ENCODE results near the gene GDF11.
A peak's percentile ranks its signal among the peaks of the same experiment; 100 is the strongest.

Gene GDF11

GRCh38 chr12:55715169-55715764, 27.7 kb upstream of the GDF11 start:
- DNase-seq (ENCODE audit: low spot score) = no peak
- in situ Hi-C loops (cut with MboI; ENCODE audit: low sequenced_read_pairs, unreplicated experiment) = no loop called here
- no peak for TF ChIP-seq CTCF (IDR thresholded peaks at IDR 0.05; ENCODE audit: borderline replicate concordance, control extremely low read depth, extremely low read depth, insufficient read depth, missing control alignments)

DNA sequence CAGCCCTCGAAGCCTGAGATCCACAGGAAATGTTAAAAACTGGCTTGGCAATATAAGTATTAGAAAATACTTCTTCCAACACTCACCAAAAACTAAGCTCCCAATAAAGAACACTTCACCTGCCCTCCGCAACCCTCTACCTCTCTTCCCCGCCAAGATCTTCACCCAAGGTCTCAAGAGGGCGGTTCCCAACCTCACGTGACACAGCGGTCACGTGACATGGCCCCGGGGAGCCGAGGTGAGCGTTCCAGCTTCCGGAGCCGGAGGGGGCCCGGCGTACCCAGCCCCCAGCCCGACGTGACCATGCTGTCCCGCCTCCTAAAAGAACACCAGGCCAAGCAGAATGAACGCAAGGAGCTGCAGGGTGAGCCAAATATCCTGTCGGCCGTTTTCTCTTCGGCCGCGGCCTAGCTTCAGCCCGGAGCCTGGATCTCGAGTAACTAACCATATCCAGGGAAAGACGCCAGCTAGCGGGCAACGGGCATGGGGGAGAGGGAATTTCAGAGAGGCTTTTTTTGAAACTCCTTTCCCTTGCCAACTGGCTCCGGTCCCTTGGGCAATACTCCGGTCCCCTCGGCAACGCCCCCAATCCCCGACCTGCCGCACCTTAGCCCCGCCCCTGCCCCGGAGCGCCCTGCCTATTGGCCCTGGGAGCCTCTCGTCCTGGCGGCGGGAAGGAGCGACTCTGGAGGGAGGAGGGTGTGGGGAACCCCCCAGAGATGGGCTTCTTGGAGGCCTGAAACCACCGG, 26.9 kb upstream of the GDF11 start, which contains the start of gene BLOC1S1:
BLOC1S1 (plus strand) TSS at position 214 of the 749 bp plus-strand sequence; CDS start at position 220, 6 bp downstream.
- in situ Hi-C loops (cut with MboI; ENCODE audit: low sequenced_read_pairs, unreplicated experiment) = no loop called here
- peak; percentile 96 for DNase-seq (ENCODE audit: low spot score)
- TF ChIP-seq CTCF (IDR thresholded peaks at IDR 0.05; ENCODE audit: borderline replicate concordance, control extremely low read depth, extremely low read depth, insufficient read depth, missing control alignments) = no peak

GRCh38 chr12:55716582-55716957, 26.4 kb upstream of the GDF11 start:
- no peak for DNase-seq (ENCODE audit: low spot score)
- in situ Hi-C loops (cut with MboI; ENCODE audit: low sequenced_read_pairs, unreplicated experiment) = no loop called here
- no peak for TF ChIP-seq CTCF (IDR thresholded peaks at IDR 0.05; ENCODE audit: borderline replicate concordance, control extremely low read depth, extremely low read depth, insufficient read depth, missing control alignments)

- DNase-seq (ENCODE audit: low spot score) = no peak
These were observed 25.6 kb upstream of the GDF11 start for GRCh38 chr12:55717011-55718007.

GRCh38 chr12:55718015-55718414, 24.9 kb upstream of the GDF11 start:
- in situ Hi-C loops (cut with MboI; ENCODE audit: low sequenced_read_pairs, unreplicated experiment) = no loop called here
- no peak for TF ChIP-seq CTCF (IDR thresholded peaks at IDR 0.05; ENCODE audit: borderline replicate concordance, control extremely low read depth, extremely low read depth, insufficient read depth, missing control alignments)
- no peak for DNase-seq (ENCODE audit: low spot score)

More at GRCh38 chr12:55717011-55718007, 25.6 kb upstream of the GDF11 start:
- in situ Hi-C loops (cut with MboI; ENCODE audit: low sequenced_read_pairs, unreplicated experiment) = no loop called here
- no peak for TF ChIP-seq CTCF (IDR thresholded peaks at IDR 0.05; ENCODE audit: borderline replicate concordance, control extremely low read depth, extremely low read depth, insufficient read depth, missing control alignments)

DNA sequence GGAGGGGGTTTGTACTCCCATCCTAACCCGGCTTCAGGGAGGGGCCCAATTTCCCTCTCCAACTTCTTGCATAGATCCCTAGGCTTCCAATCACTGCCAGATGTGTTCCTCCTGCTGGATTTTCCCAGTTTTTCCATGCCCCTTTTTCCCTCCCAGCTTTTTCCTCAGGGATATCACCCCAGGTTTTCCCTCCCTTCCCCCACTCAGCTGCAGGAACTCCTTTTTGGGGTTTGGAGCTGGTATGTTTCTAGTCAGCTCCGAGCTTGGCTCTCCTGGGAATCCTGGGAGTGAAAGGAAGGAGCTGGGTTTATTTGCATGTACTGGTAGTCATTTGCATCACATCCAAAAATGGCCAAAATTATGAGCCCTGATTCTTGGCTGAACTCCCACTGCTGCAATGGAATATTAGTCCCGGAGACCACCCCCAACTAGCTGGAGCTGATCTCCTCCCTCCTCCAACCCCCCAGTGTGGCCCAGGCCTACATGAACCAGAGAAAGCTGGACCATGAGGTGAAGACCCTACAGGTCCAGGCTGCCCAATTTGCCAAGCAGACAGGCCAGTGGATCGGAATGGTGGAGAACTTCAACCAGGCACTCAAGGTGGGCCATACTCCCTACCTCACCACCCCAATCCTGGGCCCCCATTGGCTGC, 24.2 kb upstream of the GDF11 start:
- DNase-seq (ENCODE audit: low spot score) = no peak
- in situ Hi-C loops (cut with MboI; ENCODE audit: low sequenced_read_pairs, unreplicated experiment) = no loop called here
- TF ChIP-seq CTCF (IDR thresholded peaks at IDR 0.05; ENCODE audit: borderline replicate concordance, control extremely low read depth, extremely low read depth, insufficient read depth, missing control alignments) = no peak
